ENCODE measurements around the gene ZNF22. TPM values are rescaled to one million over a fixed set of nuclear protein-coding genes. Genes with fewer than 3 reads are reported as not detected.

Gene ZNF22
- total RNA-seq, 1 experiment from 2014 or later, result 36.9 TPM

DNA sequence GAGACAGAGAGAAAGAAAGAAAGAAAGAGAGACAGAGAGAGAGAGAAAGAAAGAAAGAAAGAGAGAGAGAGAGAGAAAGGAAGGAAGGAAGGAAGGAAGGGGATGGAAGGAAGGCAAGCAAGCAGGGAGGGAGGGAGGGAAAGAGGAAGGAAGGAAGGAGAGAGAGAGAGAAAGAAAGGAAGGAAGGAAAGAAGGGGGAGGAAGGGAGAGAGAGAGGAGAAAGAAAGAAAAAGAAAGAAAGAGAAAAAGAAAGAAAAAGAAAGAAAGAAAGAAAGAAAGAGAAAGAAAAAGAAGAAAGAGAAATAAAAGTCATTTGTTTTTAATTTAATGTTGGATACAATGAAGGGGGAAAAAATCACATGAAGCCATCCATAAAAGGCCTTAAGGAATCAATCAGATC, 45.8 kb upstream of the ZNF22 start:
- DNase-seq, result no peak
- H3K4me2 ChIP-seq (ENCODE audit: insufficient read depth, insufficient read length, low read length), result no peak overlapping the region
- H3K79me2 ChIP-seq (ENCODE audit: insufficient read depth, low read length), result no peaks in the 10 kb centered on the region
- no peak overlapping the region for H2BK15ac ChIP-seq (ENCODE audit: low read depth, low read length)
- Mint-ChIP-seq H3K4me1 (peaks cover 33% of the 10 kb centered on the region in 2 experiments), H3K27ac (no peak overlapping the region; a peak in 1 of 7 replicates), H3K4me3 (no peak overlapping the region; a peak in 1 of 5 replicates), H3K27me3 (ENCODE audit: low read depth) (no peaks in the 10 kb centered on the region; the same call in 1 of the 2 replicates), H3K9me3 (no peaks in the 10 kb centered on the region), H3K36me3 (ENCODE audit: insufficient read depth in 1 of 3, low read depth in 3 of 3) (peaks cover 5 to 18% (median 9%) of the 10 kb centered on the region in 3 experiments; a peak in 6 of 7 replicates)
- no peaks in the 10 kb centered on the region for H3K79me1 ChIP-seq (ENCODE audit: insufficient read depth, low read depth, low read length, poor library complexity, severe bottlenecking)
- peaks cover 10% of the 10 kb centered on the region for H3K23me2 ChIP-seq (ENCODE audit: insufficient read length, low read depth, low read length, poor library complexity, severe bottlenecking)
- no peak overlapping the region for H3K14ac ChIP-seq (ENCODE audit: insufficient read depth, low read length)
- no peak overlapping the region for H4K8ac ChIP-seq (replicated peaks; ENCODE audit: insufficient read length, low read depth, low read length)
- no peak overlapping the region for H2AFZ ChIP-seq (ENCODE audit: low read length)
- H4K5ac ChIP-seq (ENCODE audit: insufficient read length, low read depth, low read length), result no peak overlapping the region
- no peaks in the 10 kb centered on the region for H3K9me3 ChIP-seq (ENCODE audit: control insufficient read depth, low read depth, low read length)
- no peak overlapping the region for H3K4ac ChIP-seq (ENCODE audit: low read depth, low read length)
- no peak overlapping the region for H2AK5ac ChIP-seq (ENCODE audit: insufficient read length, low read length)
- H3T11ph ChIP-seq (ENCODE audit: low read length), result no peak overlapping the region
- no peak overlapping the region for H3K18ac ChIP-seq (ENCODE audit: insufficient read length, low read depth, low read length)
- H4K20me1 ChIP-seq (ENCODE audit: control insufficient read depth, insufficient read depth, insufficient read length), result no peaks in the 10 kb centered on the region
- no peak overlapping the region for H2BK20ac ChIP-seq (ENCODE audit: low read depth, low read length, poor library complexity, severe bottlenecking)
- no peak overlapping the region for H3K56ac ChIP-seq (ENCODE audit: insufficient read length, low read depth, low read length)
- H3K4me1 ChIP-seq (ENCODE audit: insufficient read depth, low read length), result peaks cover 8% of the 10 kb centered on the region
- TF ChIP-seq, protein P1, sequence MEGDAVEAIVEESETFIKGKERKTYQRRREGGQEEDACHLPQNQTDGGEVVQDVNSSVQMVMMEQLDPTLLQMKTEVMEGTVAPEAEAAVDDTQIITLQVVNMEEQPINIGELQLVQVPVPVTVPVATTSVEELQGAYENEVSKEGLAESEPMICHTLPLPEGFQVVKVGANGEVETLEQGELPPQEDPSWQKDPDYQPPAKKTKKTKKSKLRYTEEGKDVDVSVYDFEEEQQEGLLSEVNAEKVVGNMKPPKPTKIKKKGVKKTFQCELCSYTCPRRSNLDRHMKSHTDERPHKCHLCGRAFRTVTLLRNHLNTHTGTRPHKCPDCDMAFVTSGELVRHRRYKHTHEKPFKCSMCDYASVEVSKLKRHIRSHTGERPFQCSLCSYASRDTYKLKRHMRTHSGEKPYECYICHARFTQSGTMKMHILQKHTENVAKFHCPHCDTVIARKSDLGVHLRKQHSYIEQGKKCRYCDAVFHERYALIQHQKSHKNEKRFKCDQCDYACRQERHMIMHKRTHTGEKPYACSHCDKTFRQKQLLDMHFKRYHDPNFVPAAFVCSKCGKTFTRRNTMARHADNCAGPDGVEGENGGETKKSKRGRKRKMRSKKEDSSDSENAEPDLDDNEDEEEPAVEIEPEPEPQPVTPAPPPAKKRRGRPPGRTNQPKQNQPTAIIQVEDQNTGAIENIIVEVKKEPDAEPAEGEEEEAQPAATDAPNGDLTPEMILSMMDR (conservative IDR thresholded peaks at IDR 0.05), result no peak
- no peak overlapping the region for H2BK5ac ChIP-seq (ENCODE audit: insufficient read length, low read length)
- no peak overlapping the region for H3K27ac ChIP-seq (ENCODE audit: insufficient read length, low read depth, low read length)
- H3K23ac ChIP-seq (ENCODE audit: insufficient read length, low read depth, low read length), result no peak overlapping the region
- H3K27me3 ChIP-seq (ENCODE audit: insufficient read depth, low read length), result no peaks in the 10 kb centered on the region
- no peak overlapping the region for H3K9ac ChIP-seq (ENCODE audit: extremely low read depth, insufficient read length, low read length)
- no peak overlapping the region for H4K91ac ChIP-seq (ENCODE audit: insufficient read length, low read depth, low read length)
- H2BK12ac ChIP-seq (ENCODE audit: insufficient read length, low read depth, low read length), result no peak overlapping the region
- no peak overlapping the region for H2BK120ac ChIP-seq (ENCODE audit: low read depth, low read length, poor library complexity, severe bottlenecking)

Data from H9 (cell line).